T-cell (primary cell): Measurements from ENCODE around the gene NIPAL3. TPM values are rescaled to one million over a fixed set of nuclear protein-coding genes. Genes with fewer than 3 reads are reported as not detected.
A peak's percentile ranks its signal among the peaks of the same experiment; 100 is the strongest.

Source experiments
- ATAC-seq, 4 experiments: fragments of 200-7000 bp in 3 of 4; fragments of 150-1000 bp in 1 of 4; cut with Tn5 transposase; replicated peaks in 1 of 4; 1 replicate in 3 of 4; 2 replicates in 1 of 4; pipeline ENCODE4 v1.10.0; 2021; ENCODE audit warnings: moderate library complexity in 3 of 4, mild to moderate bottlenecking in 2 of 4, moderate number of reproducible peaks in 1 of 4
- CTCF ChIA-PET, 2 donors: fragments of 300-600 bp; sonication (Branson Sonifier 250); formaldehyde crosslinking; loops; one replicate each; lab custom pipeline; 2022; ENCODE audit warnings: antibody characterized with exemption in 2 of 2; lab: Charles Lee
- POLR2A ChIA-PET, 2 donors: fragments of 300-600 bp; sonication (Branson Sonifier 250); formaldehyde crosslinking; loops; one replicate each; lab custom pipeline; 2022; ENCODE audit warnings: antibody characterized with exemption in 2 of 2; lab: Charles Lee
- DNase-seq, 35 experiments: peaks; one replicate each; pipeline versions ENCODE4 v3.0.0 to v3.0.0-alpha.2; 2013 to 2023
- H3K27ac ChIP-seq: one replicate; pipeline ENCODE4 v1.5.1; 2013; ENCODE audit warnings: low read length
- H3K27me3 ChIP-seq, 2 experiments: replicated peaks in 1 of 2; 1 replicate in 1 of 2; 2 replicates in 1 of 2; pipeline versions ENCODE4 v1.6.1 to v1.7.0; 2013; ENCODE audit warnings: low read length in 1 of 2, mixed read lengths in 1 of 2; ENCODE audit not compliant: control insufficient read depth in 2 of 2, insufficient read depth in 2 of 2; ENCODE audit errors: extremely low read depth in 1 of 2
- H3K36me3 ChIP-seq, 2 donors: 1 replicate in 1 of 2; 2 replicates in 1 of 2; pipeline versions ENCODE4 v1.6.1 to v1.7.0; 2013; ENCODE audit warnings: low read length in 1 of 2; ENCODE audit not compliant: control insufficient read depth in 2 of 2, insufficient read depth in 1 of 2; ENCODE audit errors: extremely low read depth in 1 of 2
- H3K4me1 ChIP-seq, 2 experiments: 1 replicate in 1 of 2; 2 replicates in 1 of 2; pipeline versions ENCODE4 v1.6.1 to v1.7.0; 2013; ENCODE audit warnings: low read length in 2 of 2, mixed read lengths in 1 of 2; ENCODE audit not compliant: insufficient read depth in 2 of 2, control insufficient read depth in 1 of 2; ENCODE audit errors: extremely low read depth in 1 of 2
- H3K4me3 ChIP-seq, 2 donors: 1 replicate in 1 of 2; 2 replicates in 1 of 2; pipeline versions ENCODE4 v1.5.1 to v1.7.0; 2013; ENCODE audit warnings: mild to moderate bottlenecking in 2 of 2, low read length in 1 of 2, moderate library complexity in 1 of 2; ENCODE audit not compliant: control insufficient read depth in 1 of 2; ENCODE audit errors: extremely low read depth in 1 of 2
- H3K9me3 ChIP-seq: 2 replicates; pipeline ENCODE4 v1.7.0; 2013
- H3K27ac Mint-ChIP-seq, 2 donors: one replicate each; pipeline ENCODE4 v1.8.0; 2020 to 2021; ENCODE audit warnings: mild to moderate bottlenecking in 2 of 2, mixed read lengths in 2 of 2
- H3K27me3 Mint-ChIP-seq, 2 donors: one replicate each; pipeline ENCODE4 v1.8.0; 2021 to 2022; ENCODE audit warnings: mixed read lengths in 2 of 2
- H3K36me3 Mint-ChIP-seq: one replicate; pipeline ENCODE4 v1.8.0; 2021; ENCODE audit warnings: mixed read lengths
- H3K4me1 Mint-ChIP-seq, 3 donors: one replicate each; pipeline ENCODE4 v1.8.0; 2020 to 2022; ENCODE audit warnings: mixed read lengths in 3 of 3, mild to moderate bottlenecking in 1 of 3
- H3K4me3 Mint-ChIP-seq, 3 donors: one replicate each; pipeline ENCODE4 v1.8.0; 2020 to 2022; ENCODE audit warnings: mild to moderate bottlenecking in 3 of 3, mixed read lengths in 3 of 3, moderate library complexity in 3 of 3
- H3K9me3 Mint-ChIP-seq, 3 donors: one replicate each; pipeline ENCODE4 v1.8.0; 2020 to 2022; ENCODE audit warnings: mixed read lengths in 3 of 3
- WGBS: methylation state at CpG from one replicate; pipeline ENCODE4 v1.1.5; 2013; ENCODE audit warnings: missing lambda C conversion rate; ENCODE audit not compliant: insufficient coverage; 5-methylcytosine and 5-hydroxymethylcytosine counted together
- total RNA-seq, 35 experiments: library from RNA in 6 of 35; stranded (reverse) in 6 of 35; fragments of 120-200 nt in 1 of 35; gene quantifications; one replicate each; pipeline versions ENCODE4 v1.2.1 to v1.2.4 and lab custom pipeline; 2013 to 2026

The NIPAL3 gene
- total RNA-seq, 5 donors from 2014 or later (not counting 1 experiment from before 2014, with no cell fraction given) = 49.0 to 71.4 (median 59.7) TPM

DNA sequence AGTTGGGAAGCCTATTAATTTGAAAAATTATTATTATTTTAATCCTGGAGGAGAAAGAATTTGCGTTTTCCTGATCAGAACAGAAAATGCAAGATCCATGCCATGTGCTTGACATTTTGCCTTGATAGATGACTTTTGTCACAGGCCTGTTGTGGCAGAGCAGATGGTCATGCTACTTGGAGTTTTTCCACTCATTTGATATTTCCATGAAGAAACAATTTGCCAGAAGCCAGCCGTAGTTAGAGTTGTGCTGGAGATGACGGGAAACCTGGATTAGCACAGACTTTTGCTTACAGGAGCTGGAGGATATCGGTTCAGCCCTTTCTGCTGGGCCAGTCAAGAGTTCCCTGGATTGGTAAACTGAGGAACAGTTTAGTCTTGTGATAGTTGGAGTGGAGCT lies 90.2 kb downstream of the NIPAL3 start:
- DNase-seq = no peak
- Histone ChIP-seq H3K4me1 (peaks cover 57 to 69% of the 10 kb centered on the region in 2 experiments), H3K36me3 (peaks cover 0 to 8% of the 10 kb centered on the region in 2 donors), H3K9me3 (no peaks in the 10 kb centered on the region), H3K4me3 (peak overlapping the region; percentile 21 to 71), H3K27me3 (no peaks in the 10 kb centered on the region), H3K27ac (peak overlapping the region; percentile 88)
- Mint-ChIP-seq H3K4me1 (peaks cover 71 to 87% (median 78%) of the 10 kb centered on the region in 3 donors), H3K36me3 (peaks cover 52% of the 10 kb centered on the region), H3K4me3 (peak overlapping the region; percentile 61 to 100 (median 78)), H3K27ac (peak overlapping the region; percentile 92 to 99), H3K27me3 (peaks cover 0 to 2% of the 10 kb centered on the region in 2 donors), H3K9me3 (no peaks in the 10 kb centered on the region)
- ChIA-PET CTCF (interaction anchor here in 1 of 2 donors (1.1 to 2.9 kb wide), 4 partner anchors 11 to 90 kb away, joined by 3 to 12 read pairs (median 8); partner anchors contain the start of gene NIPAL3), POLR2A (interaction anchor here in 1 of 2 donors (0.6 to 2.8 kb wide), 4 partner anchors 22 to 84 kb away, joined by 3 to 10 read pairs (median 4); no protein-coding TSS in a partner anchor)
- no peak for ATAC-seq
- WGBS = no CpG with 5 or more reads among the region's 4 CpGs

DNA sequence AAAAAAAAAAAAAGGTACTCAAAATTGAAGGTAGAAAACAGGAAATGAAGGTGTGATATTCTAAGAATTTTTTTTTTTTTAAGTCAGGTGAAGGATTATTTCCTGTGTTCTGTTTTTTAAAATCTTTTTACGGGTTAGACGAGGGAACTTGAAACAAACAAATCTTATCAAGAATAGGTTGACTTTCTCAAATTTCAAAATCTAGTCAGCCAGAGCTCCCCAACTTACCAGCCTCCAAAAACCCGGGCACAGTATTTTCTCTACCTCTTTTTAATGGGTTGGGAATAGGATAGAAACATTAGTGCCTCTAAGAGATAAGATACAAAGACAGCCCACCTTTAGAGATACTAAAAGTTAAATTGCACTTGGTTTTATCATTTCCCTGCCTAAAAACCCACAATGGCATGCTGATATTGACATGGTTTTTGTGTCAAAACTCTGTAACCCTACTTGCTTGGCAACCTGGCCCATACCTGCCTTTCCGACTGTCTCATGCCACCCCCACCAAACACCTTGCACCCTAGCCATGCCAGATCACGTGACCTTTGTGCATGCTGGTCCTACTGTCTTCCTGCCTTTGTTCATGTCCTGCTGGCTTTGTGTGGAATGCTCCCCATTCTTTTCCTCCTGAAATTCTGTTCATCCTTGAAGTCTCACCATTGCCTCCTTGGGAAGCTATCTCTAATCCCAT lies 91.2 kb downstream of the NIPAL3 start:
- Histone ChIP-seq H3K27ac (peak overlapping the region; percentile 88), H3K9me3 (no peaks in the 10 kb centered on the region), H3K4me3 (peak overlapping the region; percentile 42 to 59), H3K27me3 (no peaks in the 10 kb centered on the region), H3K36me3 (peaks cover 0 to 11% of the 10 kb centered on the region in 2 donors), H3K4me1 (peaks cover 55 to 69% of the 10 kb centered on the region in 2 experiments)
- peak in 2 of 4 experiments; percentile 1 to 4 for ATAC-seq
- Mint-ChIP-seq H3K27ac (peak overlapping the region; percentile 92 to 99), H3K4me1 (peaks cover 70 to 87% (median 78%) of the 10 kb centered on the region in 3 donors), H3K27me3 (peaks cover 0 to 2% of the 10 kb centered on the region in 2 donors), H3K9me3 (no peaks in the 10 kb centered on the region), H3K4me3 (peak overlapping the region; percentile 78 to 100 (median 81)), H3K36me3 (peaks cover 60% of the 10 kb centered on the region)
- peak in 22 of 35 experiments; percentile 22 to 62 (median 48) for DNase-seq
- WGBS = 0% methylated on average over 2 of the region's 5 CpGs
- ChIA-PET POLR2A (interaction anchor here in 1 of 2 donors (0.6 to 2.8 kb wide), 8 partner anchors 21 to 136 kb away, joined by 3 to 10 read pairs (median 3); partner anchors contain the start of gene NIPAL3), CTCF (interaction anchor here in 1 of 2 donors (0.8 to 2.9 kb wide), 6 partner anchors 10 to 91 kb away, joined by 3 to 12 read pairs (median 4); partner anchors contain the start of gene NIPAL3)

DNA sequence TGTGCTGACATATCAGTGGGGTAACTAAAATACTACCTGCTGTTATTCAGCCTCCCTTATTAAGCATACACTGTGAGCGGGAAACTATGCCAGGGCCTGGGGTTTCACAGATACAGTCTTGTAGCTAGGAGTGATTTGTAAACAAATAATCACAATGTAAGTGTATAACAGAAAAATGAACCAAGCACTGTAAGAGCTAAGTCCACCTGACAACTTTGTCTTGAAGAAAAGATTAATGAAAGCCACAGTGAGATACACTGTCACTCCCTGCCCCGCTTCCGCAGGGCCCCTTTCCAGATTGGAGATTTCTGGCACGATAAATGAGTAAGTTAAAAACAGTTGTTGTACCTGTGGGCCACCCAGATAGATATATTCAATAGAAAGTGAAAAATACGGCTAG lies 91.8 kb downstream of the NIPAL3 start:
- H3K4me3 ChIP-seq = peak overlapping the region; percentile 42 to 59
- ATAC-seq = peak in 1 of 4 experiments; percentile 32
- H3K27me3 Mint-ChIP-seq = peaks cover 0 to 2% of the 10 kb centered on the region in 2 donors

DNA sequence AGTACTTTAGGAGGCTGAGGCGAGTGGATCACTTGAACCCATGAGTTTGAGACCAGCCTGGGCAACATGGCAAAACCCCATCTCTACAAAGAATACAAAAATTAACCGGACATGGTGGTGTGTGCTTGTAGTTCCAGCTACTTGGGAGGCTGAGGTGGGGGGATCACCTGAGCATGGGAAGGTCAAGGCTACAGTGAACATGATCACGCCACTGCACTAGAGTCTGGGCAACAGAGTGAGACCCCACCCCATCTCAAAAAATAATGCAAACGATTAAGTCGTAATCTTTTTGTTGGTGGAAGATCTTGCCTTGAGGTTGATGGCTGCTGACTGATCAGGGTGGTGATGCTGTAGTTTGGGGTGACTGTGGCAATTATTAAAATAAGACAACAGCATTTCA lies 93.3 kb downstream of the NIPAL3 start:
- Histone ChIP-seq H3K9me3 (no peaks in the 10 kb centered on the region), H3K27ac (peak overlapping the region; percentile 88), H3K27me3 (no peaks in the 10 kb centered on the region), H3K36me3 (peaks cover 0 to 18% of the 10 kb centered on the region in 2 donors), H3K4me1 (peaks cover 63 to 75% of the 10 kb centered on the region in 2 experiments), H3K4me3 (no peak overlapping the region)
- ChIA-PET CTCF (no interaction called here), POLR2A (interaction anchor here (0.6 to 1.9 kb wide), 2 partner anchors 10 to 93 kb away, joined by 4 to 6 read pairs; partner anchors contain the start of gene NIPAL3 (in 1 of the 2))
- no peak for DNase-seq
- Mint-ChIP-seq H3K9me3 (no peaks in the 10 kb centered on the region), H3K4me3 (peak overlapping the region; percentile 78 to 100 (median 81)), H3K27ac (peak overlapping the region; percentile 92 to 99), H3K36me3 (peaks cover 58% of the 10 kb centered on the region), H3K4me1 (peaks cover 86 to 94% (median 90%) of the 10 kb centered on the region in 3 donors), H3K27me3 (peaks cover 0 to 2% of the 10 kb centered on the region in 2 donors)
- WGBS = no CpG with 5 or more reads among the region's 5 CpGs
- no peak for ATAC-seq

More for the DNA sequence above, 91.8 kb downstream of the NIPAL3 start:
- Mint-ChIP-seq H3K36me3 (peaks cover 61% of the 10 kb centered on the region), H3K4me1 (peaks cover 73 to 88% (median 82%) of the 10 kb centered on the region in 3 donors), H3K4me3 (peak overlapping the region; percentile 78 to 100 (median 81)), H3K9me3 (no peaks in the 10 kb centered on the region), H3K27ac (peak overlapping the region; percentile 92 to 99)
- Histone ChIP-seq H3K27me3 (no peaks in the 10 kb centered on the region), H3K27ac (peak overlapping the region; percentile 88), H3K9me3 (no peaks in the 10 kb centered on the region), H3K36me3 (peaks cover 0 to 15% of the 10 kb centered on the region in 2 donors), H3K4me1 (peaks cover 59 to 69% of the 10 kb centered on the region in 2 experiments)
- ChIA-PET POLR2A (interaction anchor here in 1 of 2 donors (0.6 to 2.8 kb wide), 6 partner anchors 21 to 135 kb away, joined by 3 to 10 read pairs (median 4); partner anchors contain the start of gene NIPAL3), CTCF (interaction anchor here in 1 of 2 donors (0.8 to 2.9 kb wide), 5 partner anchors 15 to 92 kb away, joined by 3 to 12 read pairs (median 4); partner anchors contain the start of gene NIPAL3)
- WGBS = 60% methylated on average over 1 of the region's 5 CpGs
- DNase-seq = peak in 27 of 35 experiments; percentile 29 to 75 (median 50)

DNA sequence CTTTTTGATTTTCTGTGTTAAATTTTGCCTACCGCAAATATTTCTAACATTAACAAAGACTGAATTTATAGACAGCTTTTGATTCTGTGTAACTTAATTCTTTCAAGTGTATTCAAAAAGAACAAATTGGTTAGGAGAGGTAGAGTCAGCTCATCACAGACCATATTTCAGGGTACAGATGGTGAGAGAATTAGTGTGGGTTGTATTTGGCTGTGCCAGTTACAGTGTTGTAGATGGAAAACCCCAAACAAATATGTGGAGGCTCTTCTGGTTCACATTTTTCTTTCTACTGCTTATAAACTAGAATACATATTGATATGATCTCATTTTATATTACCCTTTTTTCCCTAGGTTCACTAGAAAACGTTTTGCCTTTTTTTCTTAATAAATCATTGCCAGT lies 98.1 kb downstream of the NIPAL3 start:
- ChIA-PET POLR2A (no interaction called here), CTCF (no interaction called here)
- H3K36me3 Mint-ChIP-seq = peaks cover 55% of the 10 kb centered on the region
- peaks cover 44 to 66% of the 10 kb centered on the region in 2 experiments for H3K4me1 ChIP-seq
- DNase-seq (no peak), ATAC-seq (peak in 1 of 4 experiments; percentile 31)
- no peaks in the 10 kb centered on the region for H3K27me3 ChIP-seq
- peaks cover 15 to 46% of the 10 kb centered on the region in 2 donors for H3K36me3 ChIP-seq
- H3K4me3 Mint-ChIP-seq = peak overlapping the region in 2 of 3 donors; percentile 11 to 53
- H3K27ac Mint-ChIP-seq = peak overlapping the region; percentile 77 to 78
- H3K27me3 Mint-ChIP-seq = no peaks in the 10 kb centered on the region
- peaks cover 85 to 88% (median 86%) of the 10 kb centered on the region in 3 donors for H3K4me1 Mint-ChIP-seq
- no peaks in the 10 kb centered on the region for H3K9me3 Mint-ChIP-seq
- no peak overlapping the region for H3K4me3 ChIP-seq
- no peak overlapping the region for H3K27ac ChIP-seq
- WGBS = no CpG with 5 or more reads among the region's 2 CpGs
- H3K9me3 ChIP-seq = no peaks in the 10 kb centered on the region

DNA sequence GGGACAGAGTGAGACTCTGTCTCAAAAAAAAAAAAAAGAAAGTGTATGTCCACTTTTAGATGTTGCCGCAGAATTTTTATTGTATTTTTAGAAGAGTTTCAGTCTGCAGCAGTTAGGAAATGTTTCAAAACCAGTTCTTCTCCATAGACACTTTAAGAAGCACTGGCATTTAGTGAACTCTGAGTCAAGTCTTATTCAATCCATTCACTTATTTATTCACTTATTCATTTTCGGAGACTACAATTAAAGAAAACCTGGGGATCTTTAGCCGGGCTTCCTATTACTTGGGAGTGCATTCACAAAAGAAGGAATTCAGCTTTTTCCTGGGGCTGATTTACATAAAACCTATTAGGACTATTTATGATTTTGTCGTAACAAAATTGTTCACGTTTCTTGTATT lies 99.3 kb downstream of the NIPAL3 start:
- H3K27ac Mint-ChIP-seq = peak overlapping the region; percentile 77 to 78
- H3K27me3 ChIP-seq = no peaks in the 10 kb centered on the region
- peaks cover 50% of the 10 kb centered on the region for H3K36me3 Mint-ChIP-seq
- no peak overlapping the region for H3K4me3 ChIP-seq
- H3K4me3 Mint-ChIP-seq = peak overlapping the region in 1 of 3 donors; percentile 53
- ATAC-seq (no peak), DNase-seq (no peak)
- WGBS = no CpG with 5 or more reads among the region's 5 CpGs
- ChIA-PET POLR2A (interaction anchor here (0.6 to 0.9 kb wide), 6 partner anchors 10 to 726 kb away, joined by 3 to 8 read pairs (median 6); no protein-coding TSS in a partner anchor), CTCF (interaction anchor here (0.6 to 1.2 kb wide), 5 partner anchors 29 to 400 kb away, joined by 3 to 8 read pairs (median 4); partner anchors contain the start of gene NIPAL3 (in 1 of the 2))
- H3K27ac ChIP-seq = no peak overlapping the region
- H3K36me3 ChIP-seq = peaks cover 21 to 45% of the 10 kb centered on the region in 2 donors
- peaks cover 31 to 55% of the 10 kb centered on the region in 2 experiments for H3K4me1 ChIP-seq
- no peaks in the 10 kb centered on the region for H3K9me3 Mint-ChIP-seq
- no peaks in the 10 kb centered on the region for H3K9me3 ChIP-seq
- no peaks in the 10 kb centered on the region for H3K27me3 Mint-ChIP-seq
- H3K4me1 Mint-ChIP-seq = peaks cover 81 to 83% (median 82%) of the 10 kb centered on the region in 3 donors
